Activated CD8-positive, alpha-beta memory T cell treated with anti-CD3 and anti-CD28 coated beads, Interleukin-2, amount 50 U/mL, for 1 hour (primary cell): ENCODE results near the gene ABHD11.
A peak's percentile ranks its signal among the peaks of the same experiment; 100 is the strongest.
"Not testable (repeated sequence)": the region's sequence is repeated elsewhere in the genome, so short reads cannot be mapped to it uniquely, and the experiment has no call there.

Experiments used
- DNase-seq: peaks from one replicate; pipeline ENCODE4 v3.0.0-alpha.2; 2020; ENCODE audit errors: extremely low read depth

ABHD11 gene

GRCh38 chr7:73738612-73739386 lies at the start of gene ABHD11:
Gene ABHD11, minus strand, starts transcription at chr7:73738802. Its CDS starts 32 bp downstream, at chr7:73738770.
- peak; percentile 91 for DNase-seq

- DNase-seq, result not testable (repeated sequence)
These were observed 49.1 kb upstream of the ABHD11 start for GRCh38 chr7:73787786-73788048.

GRCh38 chr7:73786588-73786987 lies 48.0 kb upstream of the ABHD11 start:
- DNase-seq, result no peak

GRCh38 chr7:73779517-73779916 lies 40.9 kb upstream of the ABHD11 start:
- no peak for DNase-seq

GRCh38 chr7:73778801-73779389 lies 40.3 kb upstream of the ABHD11 start:
- DNase-seq, result no peak

GRCh38 chr7:73774923-73775322 lies 36.3 kb upstream of the ABHD11 start:
- no peak for DNase-seq

- no peak for DNase-seq
These were observed 35.3 kb upstream of the ABHD11 start for GRCh38 chr7:73773700-73774517.

GRCh38 chr7:73770860-73771670 lies 32.5 kb upstream of the ABHD11 start:
- DNase-seq, result no peak

- no peak for DNase-seq
These were observed 31.6 kb upstream of the ABHD11 start, which contains the start of gene CLDN3 for GRCh38 chr7:73770002-73770859. Gene CLDN3, minus strand, starts transcription at chr7:73770270. Its CDS starts 221 bp downstream, at chr7:73770049.

- no peak for DNase-seq
These were observed 30.9 kb upstream of the ABHD11 start for GRCh38 chr7:73769481-73770001.

- no peak for DNase-seq
These were observed 30.3 kb upstream of the ABHD11 start for GRCh38 chr7:73768641-73769480.

GRCh38 chr7:73766556-73767229 lies 28.1 kb upstream of the ABHD11 start:
- no peak for DNase-seq

- no peak for DNase-seq
These were observed 24.0 kb upstream of the ABHD11 start for GRCh38 chr7:73762659-73762999.

- no peak for DNase-seq
These were observed 23.5 kb upstream of the ABHD11 start for GRCh38 chr7:73761854-73762658.

GRCh38 chr7:73758581-73759138 lies 20.1 kb upstream of the ABHD11 start:
- DNase-seq, result no peak

- no peak for DNase-seq
These were observed 11.6 kb upstream of the ABHD11 start for GRCh38 chr7:73749931-73750776.

- no peak for DNase-seq
These were observed 7.8 kb upstream of the ABHD11 start for GRCh38 chr7:73746378-73746777.
